Fibroblast of the conjunctiva (primary cell): ENCODE results near the gene DZIP3.
"Not testable (repeated sequence)": the region's sequence is repeated elsewhere in the genome, so short reads cannot be mapped to it uniquely, and the experiment has no call there.

ENCODE experiments used
- DNase-seq: peaks from one replicate; pipeline ENCODE4 v3.0.0-alpha.2; 2010; ENCODE audit warnings: low read depth

Gene DZIP3

DNA sequence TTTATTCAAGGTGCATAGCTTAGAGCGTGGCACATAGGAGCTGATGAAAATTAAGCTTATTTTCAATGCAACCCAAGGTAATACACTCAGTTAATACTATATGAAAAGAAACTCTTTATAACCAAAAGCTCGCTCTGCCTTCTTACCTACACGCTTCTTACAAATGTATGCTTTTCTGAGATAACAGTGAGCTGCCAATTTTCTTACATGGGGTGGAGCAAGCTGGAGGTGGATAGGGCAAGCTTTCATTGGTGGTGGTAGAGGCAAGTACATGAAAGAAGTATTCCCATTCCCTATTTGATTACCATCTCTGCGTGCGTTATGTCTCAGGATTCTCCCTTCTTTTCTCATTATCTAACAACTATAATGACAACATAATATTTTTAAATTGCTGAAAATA lies 8.9 kb downstream of the DZIP3 start:
- no peak for DNase-seq

DNA sequence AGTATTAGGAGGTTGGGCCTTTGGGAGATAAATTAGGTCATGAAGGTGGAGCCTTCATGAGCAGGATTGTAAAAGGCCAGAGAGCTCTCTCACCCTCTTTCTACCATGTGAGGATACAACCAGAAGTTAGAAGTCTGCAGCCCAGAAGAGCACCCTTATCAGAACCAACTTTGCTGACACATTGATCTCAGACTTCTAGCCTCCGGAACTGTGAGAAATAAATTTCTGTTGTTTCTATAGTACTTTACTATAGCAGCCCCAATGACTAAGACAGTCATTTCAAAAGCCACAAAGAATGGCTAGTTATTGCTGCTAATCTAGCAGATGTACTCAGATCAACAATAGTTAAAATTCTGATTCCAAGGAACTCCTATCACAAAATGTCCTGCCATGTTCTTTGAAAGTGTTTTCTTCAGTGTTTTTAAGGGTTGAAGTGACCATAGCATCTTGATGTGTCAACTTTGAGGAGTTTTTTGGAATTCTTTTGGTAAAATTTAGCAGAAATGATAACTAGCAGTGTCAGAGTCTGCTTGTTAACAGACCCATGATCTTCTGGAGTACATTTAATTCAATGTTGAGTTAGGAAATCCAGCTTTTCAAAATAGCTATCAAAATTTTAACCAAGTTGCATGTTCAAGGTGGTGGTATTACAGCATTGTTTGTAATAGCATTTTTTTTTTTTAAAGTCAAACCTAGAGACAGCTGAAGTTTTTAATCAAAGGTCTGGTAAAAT lies 10.3 kb downstream of the DZIP3 start:
- DNase-seq: no peak

DNA sequence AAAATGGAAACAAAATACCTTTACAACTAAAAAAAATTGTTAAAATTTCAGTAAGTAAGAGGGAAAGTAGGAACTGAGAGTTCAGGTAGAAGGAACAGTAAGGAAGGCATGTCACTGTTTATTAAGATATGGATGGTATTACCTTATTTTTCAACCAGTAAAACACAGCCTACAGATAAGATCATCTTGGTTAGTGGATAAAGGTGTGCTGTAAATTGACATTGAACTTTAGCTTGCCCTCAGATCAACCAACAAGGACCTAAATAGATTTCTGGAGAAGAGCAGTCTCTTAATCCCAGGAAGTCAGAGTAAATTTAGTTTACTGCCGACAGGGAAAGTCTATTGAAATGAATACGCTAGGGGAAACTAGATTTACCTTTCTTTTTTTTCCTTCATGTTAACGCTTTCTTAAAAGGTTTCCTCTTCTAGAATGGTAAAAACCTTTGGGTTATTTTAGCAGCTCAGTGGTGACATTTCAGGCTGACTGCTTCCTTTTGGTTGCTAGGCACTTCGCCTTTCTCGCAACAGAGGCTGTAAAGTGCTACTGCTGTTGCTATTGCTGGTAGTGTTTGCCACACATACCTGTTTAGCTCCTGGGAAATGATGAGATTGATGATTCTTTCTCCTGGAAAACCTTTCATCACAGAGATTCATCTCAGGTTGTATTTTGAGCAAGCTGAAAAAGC lies 12.9 kb downstream of the DZIP3 start:
- DNase-seq: no peak

DNA sequence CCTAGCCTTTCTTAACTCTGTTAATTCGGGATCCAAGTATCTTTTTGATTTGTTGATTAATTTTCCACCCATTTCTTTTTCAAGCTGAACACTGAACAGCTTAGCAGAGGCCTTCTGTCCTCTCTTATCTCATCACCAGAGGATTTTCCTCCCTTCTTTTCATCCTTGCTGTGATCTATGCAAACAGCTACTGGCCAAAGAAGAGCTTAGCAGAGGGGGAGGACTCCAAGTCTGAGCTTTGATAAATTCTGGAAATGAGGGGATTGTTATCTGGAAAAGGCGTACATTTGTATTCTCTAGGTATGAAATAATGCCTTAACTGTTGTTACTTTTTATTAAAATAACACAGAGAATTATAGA lies 13.4 kb downstream of the DZIP3 start:
- DNase-seq: no peak

DNA sequence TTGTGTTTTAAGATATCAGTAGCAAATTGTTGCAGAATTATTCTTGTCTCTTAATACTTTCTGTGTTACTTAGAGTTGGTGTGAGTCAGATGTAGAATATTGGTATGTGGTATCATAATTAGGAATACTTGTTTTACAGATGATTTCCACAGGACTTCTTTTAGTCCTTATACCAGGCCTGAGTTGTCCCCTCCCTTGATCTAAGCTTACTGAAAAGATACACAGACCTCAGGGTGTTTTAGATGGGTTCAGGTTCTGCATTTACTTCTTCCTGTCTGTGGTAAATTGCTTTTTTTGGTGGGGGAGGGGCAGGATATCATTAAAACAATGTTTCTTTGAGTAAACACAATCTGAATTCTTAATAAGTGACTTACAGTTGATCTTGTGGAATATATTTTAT lies 14.2 kb downstream of the DZIP3 start:
- no peak for DNase-seq

DNA sequence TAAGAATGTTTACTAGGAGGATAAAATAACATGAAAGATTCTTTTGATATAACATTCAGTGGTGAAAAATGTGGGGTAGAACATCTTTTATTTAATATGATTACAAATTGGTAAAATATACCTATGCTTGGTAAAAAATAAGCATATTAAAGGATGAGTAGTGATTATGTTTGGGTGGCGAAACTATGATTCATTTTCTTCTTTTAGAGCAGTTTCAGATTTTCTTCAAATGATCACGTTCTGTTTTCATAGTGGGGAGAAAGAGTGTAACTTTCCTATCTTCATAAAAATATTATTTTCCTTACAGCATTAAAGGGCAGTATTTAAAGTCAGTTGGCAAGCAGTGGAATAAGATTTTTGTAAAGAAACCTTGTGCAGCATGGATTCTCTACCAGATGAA lies 15.5 kb downstream of the DZIP3 start:
- no peak for DNase-seq

DNA sequence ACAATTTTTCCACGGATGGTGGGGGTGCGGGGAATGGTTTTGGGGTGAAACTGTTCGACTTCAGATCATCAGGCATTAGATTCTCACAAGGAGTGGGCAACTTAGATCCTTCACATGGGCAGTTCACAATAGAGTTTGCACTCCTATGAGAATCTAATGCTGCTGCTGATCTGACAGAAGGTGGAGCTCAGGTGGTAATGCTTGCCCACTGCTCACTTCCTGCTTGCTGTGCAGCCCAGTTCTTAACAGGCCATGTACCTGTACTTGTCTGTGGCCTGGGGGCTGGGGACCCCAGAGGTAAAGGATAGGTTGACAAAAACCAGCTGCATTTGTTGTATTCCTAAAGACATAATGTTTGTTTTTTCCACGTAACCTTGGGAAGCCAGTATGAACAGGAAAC lies 16.0 kb downstream of the DZIP3 start:
- no peak for DNase-seq

DNA sequence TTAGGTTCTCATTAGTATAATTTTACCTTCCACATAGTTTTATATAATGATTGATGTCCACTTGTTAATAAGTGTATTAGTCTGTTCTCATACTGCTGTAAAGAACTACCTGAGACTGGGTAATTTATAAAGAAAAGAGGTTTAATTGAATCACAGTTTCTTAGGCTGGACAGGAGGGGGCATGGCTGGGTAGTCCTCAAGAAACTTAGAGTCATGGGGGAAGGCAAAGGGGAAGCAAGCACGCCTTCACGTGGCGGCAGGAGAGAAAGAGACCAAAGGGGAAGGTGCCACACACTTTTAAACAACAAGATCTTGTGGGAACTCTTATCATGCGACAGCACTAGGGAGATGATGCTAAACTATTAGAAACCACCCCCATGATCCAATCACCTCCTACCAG lies 19.2 kb downstream of the DZIP3 start:
- no peak for DNase-seq

DNA sequence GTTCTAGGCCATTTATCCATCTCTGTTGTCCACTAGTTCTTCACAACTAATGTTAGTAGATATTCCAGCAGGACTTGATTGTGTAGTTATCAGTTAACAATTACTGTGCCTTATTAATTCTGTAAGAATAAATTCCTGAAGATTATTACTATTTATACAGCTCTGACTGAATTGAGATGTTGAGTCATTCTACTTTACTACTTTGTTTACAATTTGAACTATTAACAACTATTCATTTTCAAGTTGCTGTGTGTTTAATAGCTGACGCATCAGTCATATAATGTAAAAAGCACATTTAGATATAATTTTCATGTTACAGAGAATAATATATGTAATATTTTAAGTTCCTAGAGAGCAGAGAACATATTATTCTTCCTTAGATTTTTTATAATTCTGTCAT lies 21.1 kb downstream of the DZIP3 start:
- DNase-seq: no peak

DNA sequence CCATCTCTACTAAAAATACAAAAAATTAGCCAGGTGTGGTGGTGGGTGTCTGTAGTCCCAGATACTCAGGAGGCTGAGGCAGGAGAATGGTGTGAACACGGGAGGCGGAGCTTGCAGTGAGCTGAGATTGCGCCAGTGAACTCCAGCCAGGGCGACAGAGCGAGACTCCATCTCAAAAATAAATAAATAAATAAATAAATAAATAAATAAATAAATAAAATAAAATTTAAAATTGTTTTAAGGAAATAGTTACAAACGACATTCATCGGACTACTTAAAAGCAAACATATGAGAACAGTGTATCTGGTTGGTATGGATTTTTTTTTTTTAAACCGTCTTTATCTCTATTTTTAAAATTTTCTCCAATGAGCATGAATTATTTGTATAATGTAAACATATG lies 26.6 kb downstream of the DZIP3 start:
- DNase-seq: not testable (repeated sequence)

DNA sequence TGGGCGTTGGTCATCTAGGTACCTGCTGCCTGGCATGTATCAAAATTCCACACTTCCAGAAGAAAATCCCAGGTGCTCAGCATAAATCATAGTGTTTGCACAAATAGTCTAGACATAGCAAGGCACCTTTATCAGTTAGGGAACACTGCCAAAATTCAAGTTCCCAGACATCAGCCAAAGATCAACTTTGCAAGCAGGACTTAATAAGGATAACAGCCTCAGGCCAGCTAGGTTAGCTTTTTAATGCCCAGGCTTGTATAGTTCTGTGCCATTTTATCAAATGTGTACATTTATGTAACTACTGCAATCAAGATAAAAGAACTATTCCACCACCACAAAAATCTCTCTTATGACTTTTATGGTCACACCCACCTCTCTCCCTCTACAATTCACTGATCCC lies 30.7 kb downstream of the DZIP3 start:
- no peak for DNase-seq

DNA sequence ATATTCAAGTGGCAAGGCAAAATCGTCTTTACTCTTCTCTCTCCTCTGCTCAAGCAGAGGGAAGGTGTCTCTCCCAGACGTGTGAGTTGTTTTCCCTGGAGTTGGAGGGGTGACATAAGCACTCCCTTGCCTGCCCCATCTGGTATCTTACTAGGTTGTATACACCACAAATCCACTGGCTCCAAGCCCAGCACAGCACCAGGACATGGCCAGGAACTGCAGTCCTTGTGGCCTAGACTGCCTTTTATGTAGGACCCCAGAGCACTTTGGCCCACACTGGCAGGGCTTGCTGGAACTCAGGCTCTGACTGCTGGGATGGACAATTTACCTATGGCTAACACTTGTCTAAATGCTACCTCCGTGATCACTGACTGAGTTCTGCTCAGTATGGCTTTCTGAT lies 34.0 kb downstream of the DZIP3 start:
- no peak for DNase-seq

DNA sequence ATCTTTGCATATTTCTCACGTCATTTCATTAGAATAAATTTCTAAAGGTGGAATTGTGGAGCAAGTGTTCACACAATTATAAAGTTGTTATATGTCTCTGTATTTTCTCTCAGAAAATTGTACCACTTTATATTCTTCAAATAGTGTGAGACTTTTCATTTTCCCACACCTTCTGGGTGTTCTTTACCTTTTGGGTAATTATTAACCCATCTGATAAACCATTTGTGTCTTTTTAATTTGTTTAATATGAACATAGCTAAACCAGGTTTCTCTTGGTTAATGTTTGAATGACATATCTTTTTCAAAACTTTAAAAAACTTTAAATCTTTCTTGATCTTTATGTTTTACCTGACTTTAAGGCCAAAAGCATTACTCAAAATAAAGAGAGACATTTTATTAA lies 40.5 kb downstream of the DZIP3 start:
- no peak for DNase-seq

DNA sequence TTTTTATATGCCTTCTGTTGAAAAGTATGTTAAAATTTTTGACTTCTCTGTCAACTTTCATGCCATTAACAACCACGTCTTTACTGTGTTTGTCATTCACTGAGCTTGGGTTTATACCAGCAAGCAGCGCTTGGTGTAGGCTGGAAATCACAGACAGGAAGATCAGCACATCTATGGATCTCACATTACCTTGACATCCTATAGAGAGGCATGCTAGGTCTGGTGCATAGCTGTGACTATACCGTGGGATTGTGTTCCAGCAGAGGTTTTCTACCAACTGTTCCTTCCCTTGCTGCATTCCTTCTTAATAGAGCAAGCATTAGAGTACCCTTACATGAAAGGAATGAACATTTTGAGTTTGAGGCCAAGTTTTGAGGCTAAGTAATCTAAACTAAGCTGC lies 53.0 kb downstream of the DZIP3 start:
- DNase-seq: no peak

DNA sequence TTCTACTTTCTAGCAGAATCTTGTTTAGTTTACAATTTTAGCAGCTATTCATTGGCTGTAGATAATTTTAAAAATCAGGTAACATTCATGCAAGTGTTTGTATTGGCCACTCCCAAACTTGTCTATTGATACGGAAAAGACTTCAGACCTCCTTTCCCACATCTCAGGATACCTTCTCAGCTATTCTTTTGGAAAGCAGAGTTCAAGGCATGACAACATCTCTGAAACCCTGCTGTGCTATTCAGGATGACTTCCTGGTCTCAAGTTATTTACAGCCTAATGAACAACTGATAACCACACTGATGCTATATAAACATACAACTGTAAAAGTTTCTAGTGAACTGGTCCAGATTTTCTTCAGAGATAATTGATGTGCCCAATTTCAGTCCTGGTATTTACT lies 55.8 kb downstream of the DZIP3 start:
- no peak for DNase-seq

DNA sequence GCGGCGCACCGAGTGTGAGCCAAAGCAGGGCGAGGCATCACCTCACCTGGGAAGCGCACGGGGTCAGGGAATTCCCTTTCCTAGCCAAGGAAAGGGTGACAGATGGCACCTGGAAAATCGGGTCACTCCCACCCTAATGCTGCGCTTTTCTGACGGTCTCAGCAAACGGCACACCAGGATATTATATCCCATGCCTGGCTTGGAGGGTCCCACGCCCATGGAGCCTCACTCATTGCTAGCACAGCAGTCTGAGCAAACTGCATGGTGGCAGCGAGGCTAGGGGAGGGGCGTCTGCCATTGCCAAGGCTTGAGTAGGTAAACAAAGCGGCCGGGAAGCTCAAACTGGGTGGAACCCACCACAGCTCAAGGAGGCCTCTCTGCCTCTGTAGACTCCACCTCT lies 66.1 kb downstream of the DZIP3 start:
- not testable (repeated sequence) for DNase-seq

DNA sequence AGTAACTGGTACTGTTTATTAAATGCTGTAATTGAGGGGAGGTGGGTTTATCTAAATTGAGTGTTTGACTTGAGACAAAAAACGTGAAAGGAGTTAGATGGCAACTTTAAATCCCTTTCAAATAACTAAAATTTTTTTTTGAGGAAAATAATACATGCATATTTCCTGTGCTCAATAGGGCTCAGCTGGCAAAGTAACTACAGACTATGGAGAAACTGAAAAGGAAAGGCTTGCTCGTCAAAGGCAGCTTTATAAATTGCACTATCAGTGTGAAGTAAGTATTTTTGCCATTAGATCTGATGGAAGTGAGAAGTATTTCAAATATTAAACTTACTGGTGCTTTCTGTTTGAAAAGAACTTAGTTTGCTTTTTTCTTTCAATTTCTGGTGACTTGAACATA lies 72.2 kb downstream of the DZIP3 start:
- DNase-seq: no peak

DNA sequence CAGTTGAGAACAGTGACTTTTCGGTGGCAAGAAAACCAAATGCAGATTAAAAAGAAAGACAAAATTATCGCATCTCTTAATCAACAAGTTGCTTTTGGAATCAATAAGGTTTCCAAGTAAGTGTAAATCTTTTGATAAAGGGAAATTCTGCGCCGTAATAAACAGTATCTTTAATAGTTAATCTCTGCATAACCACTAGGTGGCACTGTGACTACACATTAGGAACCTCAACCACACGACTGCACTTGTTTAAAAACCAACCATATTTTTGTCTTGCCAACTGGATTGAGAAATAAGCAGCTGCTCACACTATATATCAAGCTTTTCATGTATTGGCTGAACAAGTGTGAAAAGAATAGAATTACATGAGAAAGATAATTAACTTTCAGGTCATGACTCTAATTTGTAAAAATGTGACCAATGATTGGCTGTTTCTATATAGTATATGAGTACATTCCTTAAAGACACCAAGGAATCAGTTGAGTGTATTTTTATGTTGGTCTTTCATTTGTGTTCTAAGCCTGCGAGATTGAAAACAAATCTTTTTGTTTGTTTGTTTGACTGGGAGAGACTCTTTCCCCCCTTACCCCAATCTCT lies 72.7 kb downstream of the DZIP3 start:
- peak; percentile 77 for DNase-seq

DNA sequence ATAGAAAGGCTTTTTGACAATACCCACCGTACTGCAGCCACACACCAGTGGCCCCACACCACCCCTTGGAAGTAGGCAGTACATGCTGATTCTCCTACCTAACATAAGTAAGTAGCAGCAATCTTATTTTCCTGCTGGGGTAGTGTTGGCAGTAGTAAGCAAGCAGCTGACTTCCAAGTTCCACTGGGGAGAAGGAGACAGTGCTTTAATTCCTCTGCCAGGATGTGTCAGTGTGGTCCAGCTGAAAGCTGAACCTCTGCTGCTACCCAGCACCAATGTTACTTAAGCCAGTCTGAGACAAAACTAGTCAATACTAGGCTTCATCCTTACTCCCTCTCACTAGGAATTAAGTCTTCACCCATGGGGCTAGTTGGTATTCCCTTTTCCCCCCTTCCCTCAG lies 74.7 kb downstream of the DZIP3 start:
- DNase-seq: no peak

DNA sequence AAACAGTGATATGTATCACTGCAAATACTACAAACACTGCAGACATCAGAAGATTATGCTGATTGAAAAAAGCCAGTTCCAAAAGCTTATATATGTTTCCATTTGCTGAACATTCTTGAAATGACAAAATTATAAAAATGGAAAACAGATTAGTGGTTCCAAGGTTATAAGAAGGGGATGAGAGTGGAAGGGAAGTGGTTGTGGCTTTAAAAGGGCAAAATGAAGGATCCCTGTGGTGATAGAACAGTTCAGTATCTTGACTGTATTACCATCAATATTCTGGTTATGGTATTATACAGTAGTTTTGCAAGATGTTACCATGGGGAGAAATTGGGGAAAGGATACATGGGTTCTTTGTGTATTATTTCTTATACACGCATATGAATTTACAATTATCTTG lies 77.8 kb downstream of the DZIP3 start:
- no peak for DNase-seq

DNA sequence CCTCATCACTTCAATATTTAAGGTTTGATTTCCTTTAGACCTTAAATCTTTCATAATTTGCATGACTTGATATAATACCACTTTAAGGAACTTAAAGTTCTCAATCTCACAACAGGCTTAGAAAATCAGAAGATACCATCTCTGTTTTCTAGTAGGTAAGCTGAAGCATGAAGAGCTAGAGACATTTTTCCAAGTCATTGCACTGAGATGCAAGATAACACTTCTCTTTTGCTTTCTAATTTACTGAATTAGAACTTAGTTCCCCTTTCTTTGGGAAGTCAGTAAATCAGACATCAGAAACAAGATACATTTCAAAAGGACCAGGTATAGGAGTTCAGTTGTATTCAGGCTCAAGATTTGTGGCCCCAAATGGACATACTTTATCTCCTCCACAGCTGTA lies 79.7 kb downstream of the DZIP3 start:
- DNase-seq: no peak

DNA sequence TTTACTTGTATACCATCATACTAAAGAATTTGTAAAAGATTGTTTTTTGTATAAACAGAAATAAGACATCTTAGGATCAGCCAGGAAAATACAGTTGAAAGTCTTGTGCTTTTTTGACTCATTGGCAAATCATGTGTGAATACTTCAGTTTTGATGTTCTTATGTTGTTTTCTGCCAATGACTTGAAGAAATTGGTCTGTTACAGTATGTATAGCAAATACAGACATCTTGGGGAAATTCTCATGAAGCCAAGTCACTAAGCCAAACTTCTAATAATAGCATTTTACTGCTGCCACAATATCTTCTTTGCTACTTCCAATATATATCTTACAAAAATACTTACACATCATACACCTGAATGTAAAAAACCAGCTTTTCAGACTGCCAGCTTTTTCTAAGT lies 83.2 kb downstream of the DZIP3 start:
- no peak for DNase-seq

DNA sequence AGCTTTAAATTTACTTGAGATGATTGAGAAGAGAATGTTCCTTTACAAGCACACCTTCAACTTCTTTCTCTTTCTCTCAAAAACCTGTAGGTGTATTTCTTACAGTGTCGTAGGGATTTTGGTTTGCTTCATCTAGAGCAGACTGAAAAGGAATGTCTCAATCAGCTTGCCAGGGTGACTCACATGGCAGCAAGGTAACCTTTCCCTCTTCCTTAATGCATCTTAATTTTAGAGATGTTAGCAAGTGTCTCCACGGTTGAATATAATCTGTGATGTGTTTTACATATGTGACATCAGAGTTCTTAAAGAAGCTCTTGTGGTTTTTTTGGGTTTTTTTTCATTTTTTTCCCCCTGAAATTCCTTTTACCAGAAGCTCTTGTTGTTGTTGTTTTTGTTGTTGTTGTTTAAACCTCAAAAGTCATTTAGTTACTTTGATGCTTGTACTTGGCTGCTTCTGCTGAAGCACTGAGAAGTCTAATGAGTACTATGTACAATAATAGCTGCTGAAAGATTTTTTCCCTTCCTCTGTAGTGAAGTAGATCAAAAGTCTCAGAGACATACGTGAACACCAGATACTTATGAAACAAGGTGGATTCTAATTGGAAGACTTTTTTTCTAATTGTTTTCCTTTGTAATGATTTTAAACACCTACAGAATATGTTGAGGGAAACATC lies 84.6 kb downstream of the DZIP3 start:
- no peak for DNase-seq
